ENCODE data around the gene TATDN3. TPM values are rescaled to one million over a fixed set of nuclear protein-coding genes. Genes with fewer than 3 reads are reported as not detected.
A peak's percentile ranks its signal among the peaks of the same experiment; 100 is the strongest.
"Not testable (repeated sequence)": the region's sequence is repeated elsewhere in the genome, so short reads cannot be mapped to it uniquely, and the experiment has no call there.

TATDN3 gene
- total RNA-seq, 1 donor from 2014 or later = 21.3 TPM

DNA sequence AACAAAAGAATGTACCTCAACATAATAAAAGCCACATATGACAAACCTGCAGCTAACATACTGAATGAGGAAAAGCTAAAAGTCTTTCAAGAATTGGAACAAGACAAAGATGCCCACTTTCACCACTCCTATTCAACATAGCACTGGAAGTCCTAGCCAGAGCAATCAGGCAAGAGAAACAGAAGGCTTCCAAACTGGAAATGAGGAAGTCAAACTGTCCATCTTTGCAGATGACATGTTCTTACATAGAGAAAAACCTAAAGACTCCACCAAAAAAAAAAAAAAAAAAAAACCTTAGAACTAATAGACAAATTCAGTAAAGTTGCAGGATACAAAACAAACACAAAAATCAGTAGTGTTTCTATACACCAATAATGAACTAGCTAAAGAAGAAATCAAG, 20.4 kb upstream of the TATDN3 start:
- intact Hi-C loops (cut with micrococcal nuclease) = loop anchor here (10.0 kb wide), 1 partner anchor 107 kb away; no protein-coding TSS in a partner anchor
- ATAC-seq (no peak), DNase-seq (no peak)

DNA sequence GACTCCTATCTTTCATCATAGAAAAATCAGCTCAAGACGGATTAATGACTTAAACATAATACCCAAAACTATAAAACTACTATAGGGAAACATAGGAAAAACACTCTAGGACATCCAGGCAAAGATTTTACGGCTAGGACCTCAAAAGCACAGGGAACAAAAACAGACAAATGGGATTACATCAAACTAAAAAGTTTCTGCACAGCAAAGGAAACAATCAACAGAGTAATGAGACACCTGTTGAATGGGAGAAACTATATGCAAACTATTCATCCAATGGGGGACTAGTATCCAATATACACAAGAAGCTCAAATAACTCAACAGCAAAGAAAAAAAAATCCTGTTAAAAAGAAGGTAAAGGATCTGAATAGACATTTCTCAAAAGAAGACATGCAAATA, 18.7 kb upstream of the TATDN3 start:
- ATAC-seq (no peak), DNase-seq (no peak)
- intact Hi-C loops (cut with micrococcal nuclease) = loop anchor here (10.0 kb wide), 1 partner anchor 108 kb away; no protein-coding TSS in a partner anchor

DNA sequence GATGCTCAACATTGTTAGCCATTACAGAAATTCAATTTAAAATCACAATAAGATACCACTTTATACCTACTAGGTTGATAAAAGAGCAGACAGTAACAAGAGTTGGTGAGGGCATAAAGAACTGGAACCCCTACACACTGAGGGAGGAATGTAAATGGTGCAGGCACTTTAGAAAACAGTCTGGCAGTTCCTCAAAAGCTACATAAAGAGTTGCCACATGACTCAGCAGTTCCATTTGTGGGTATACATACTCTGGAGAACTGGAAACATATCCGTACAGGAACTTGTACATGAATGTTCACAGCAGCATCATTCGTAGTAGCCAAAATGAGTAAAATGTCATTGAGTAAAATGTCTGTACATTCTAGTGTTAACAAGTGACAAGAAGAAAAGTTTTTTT, 17.1 kb upstream of the TATDN3 start:
- intact Hi-C loops (cut with micrococcal nuclease) = loop anchor here (10.0 kb wide), 1 partner anchor 110 kb away; no protein-coding TSS in a partner anchor
- peak; percentile 47 for ATAC-seq

DNA sequence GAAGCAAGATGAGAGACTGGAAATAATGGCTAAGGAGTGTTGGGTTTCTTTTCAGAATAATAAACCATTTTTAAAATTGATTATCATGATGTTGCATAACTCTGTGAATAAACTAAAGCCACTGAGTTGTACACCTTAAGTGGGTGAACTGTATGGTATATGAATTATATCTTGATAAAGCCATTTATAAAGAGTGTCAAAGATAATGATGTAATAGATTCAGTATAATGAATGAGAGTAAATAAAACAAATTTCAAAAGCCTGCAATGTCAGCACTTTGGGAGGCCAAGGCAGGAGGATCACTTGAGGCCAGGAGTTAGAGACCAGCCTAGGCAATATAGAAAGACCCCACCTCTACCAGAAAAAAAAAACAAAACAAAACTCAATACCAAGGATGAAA, 16.5 kb upstream of the TATDN3 start:
- intact Hi-C loops (cut with micrococcal nuclease) = loop anchor here (10.0 kb wide), 1 partner anchor 110 kb away; no protein-coding TSS in a partner anchor
- no peak for ATAC-seq
- DNase-seq = no peak

More for the DNA sequence above, 17.1 kb upstream of the TATDN3 start:
- DNase-seq = no peak

DNA sequence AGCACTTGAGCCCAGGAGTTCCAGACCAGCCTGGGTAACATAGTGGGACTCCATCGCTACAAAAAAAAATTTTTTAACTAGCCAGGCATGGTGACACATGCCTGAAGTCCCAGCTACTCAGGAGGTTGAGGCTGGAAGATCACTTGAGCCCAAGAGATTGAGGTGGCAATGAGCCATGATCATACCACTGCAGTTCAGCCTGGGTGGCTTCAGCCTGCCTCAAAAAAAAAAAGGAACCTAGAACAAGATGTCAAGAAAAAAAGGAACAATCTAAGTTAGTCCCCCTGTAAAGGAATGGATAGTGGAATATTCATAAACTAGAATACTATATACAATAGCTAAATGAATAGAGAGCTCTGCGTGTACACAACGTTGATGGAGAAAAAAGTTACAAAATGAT, 14.5 kb upstream of the TATDN3 start:
- DNase-seq (no peak), ATAC-seq (peak; percentile 20)
- intact Hi-C loops (cut with micrococcal nuclease) = loop anchor here (10.0 kb wide), 1 partner anchor 112 kb away; no protein-coding TSS in a partner anchor

DNA sequence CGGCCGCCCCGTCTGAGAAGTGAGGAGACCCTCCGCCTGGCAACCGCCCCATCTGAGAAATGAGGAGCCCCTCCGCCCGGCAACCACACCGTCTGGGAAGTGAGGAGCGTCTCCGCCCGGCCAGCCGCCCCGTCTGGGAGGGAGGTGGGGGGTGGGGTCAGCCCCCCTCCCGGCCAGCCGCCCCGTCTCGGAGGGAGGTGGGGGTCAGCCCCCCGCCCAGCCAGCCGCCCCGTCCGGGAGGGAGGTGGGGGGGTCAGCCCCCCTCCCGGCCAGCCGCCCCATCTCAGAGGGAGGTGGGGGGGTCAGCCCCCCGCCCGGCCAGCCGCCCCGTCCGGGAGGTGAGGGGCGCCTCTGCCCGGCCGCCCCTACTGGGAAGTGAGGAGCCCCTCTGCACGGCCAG, 12.6 kb upstream of the TATDN3 start:
- DNase-seq, ATAC-seq: not testable (repeated sequence)
- intact Hi-C loops (cut with micrococcal nuclease) = loop anchor here (10.0 kb wide), 1 partner anchor 114 kb away; no protein-coding TSS in a partner anchor

DNA sequence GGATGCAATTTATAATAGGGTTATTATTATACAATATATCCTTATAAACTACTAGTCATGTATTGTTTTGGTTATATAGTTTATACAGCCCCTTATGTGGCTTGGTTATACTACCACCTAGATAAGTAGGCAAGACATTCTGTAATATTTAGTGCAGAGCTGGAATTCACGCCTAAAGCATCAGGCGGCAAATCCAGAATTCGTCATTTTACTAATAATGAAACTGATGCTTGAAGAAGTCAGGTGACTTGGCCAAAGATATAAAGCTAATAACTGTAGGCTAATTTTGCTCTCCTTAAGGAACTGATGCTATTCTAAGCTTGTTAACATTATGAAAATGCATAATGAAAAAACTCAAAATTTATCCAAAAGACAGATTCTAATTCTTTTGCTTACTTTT, 10.9 kb upstream of the TATDN3 start:
- intact Hi-C loops (cut with micrococcal nuclease) = loop anchor here (5.0 kb wide), 1 partner anchor 303 kb away; no protein-coding TSS in a partner anchor

DNA sequence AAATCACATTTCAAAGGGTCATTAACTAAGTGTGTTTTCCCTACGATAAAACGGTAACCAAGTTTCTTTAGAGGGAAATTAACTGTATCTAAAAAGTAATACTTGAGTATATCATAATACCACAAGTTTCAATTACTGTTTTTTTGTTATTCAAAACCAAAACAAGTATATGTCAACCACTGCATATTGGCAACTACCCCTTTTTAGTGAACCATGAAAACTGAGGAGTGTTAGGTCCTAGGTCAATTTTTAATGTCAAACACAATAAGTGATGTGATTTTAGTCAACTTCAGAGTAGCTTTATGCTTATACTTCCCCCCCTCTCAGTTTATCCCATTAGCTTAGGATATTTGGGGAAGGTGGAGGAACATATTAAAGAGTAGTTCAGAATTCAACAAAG, 10.5 kb upstream of the TATDN3 start:
- ATAC-seq = no peak
- intact Hi-C loops (cut with micrococcal nuclease) = loop anchor here (5.0 kb wide), 1 partner anchor 304 kb away; no protein-coding TSS in a partner anchor

More for the DNA sequence above, 10.9 kb upstream of the TATDN3 start:
- ATAC-seq (no peak), DNase-seq (no peak)

DNA sequence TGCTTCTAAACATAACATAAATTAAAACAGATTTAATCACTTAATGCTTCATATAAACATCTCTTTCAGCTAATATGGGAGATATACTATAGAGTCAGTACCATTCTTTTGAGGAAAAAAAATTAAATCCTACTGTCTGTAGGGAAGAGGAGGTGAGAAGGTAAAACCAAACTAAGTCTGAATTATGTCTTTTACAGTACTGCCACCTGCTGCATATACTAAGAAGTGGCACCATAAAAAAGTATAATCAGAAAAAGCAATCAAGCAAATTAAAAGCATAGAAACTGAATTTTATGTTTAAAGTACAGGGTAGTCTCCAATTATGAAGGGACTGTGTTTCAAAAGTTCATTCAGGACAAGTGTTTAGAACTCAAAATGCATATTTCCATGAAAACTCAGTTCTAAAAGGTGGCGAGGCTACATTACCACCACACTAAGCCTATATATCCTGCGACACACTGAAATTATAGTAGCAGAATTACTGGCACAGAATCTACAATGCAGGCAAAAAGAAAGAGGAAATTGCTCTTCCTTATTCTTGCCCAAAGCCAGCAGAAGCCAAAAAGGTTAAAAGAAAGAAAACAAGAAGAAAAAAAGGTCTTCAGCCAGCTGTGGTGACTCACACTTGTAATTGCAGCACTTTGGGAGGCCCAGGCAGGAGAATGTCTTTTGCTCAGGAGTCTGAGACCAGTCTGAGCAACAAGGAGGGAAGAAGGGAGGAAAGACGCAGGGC, 9.1 kb upstream of the TATDN3 start:
- no peak for DNase-seq
- intact Hi-C loops (cut with micrococcal nuclease) = loop anchor here (5.0 kb wide), 1 partner anchor 305 kb away; no protein-coding TSS in a partner anchor
- ATAC-seq = peak; percentile 48

More for the DNA sequence above, 10.5 kb upstream of the TATDN3 start:
- no peak for DNase-seq

DNA sequence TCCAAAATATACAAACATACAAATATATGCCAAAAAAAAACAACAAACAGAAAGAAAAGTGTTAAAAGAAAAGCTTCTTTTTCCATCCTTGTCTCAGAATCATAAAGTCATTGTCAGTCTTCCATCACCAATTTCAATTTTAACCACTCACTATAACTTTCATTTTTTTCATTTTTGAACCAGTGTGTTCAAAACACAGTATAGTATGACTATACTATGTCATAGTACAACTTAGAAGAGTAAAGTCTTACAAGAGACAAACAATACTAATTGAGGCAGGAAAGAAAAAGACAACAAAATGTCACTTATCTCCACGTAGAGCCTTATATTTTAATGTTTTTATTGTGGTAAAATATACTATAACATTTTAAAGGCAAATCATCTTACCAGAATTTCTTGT, 7.7 kb upstream of the TATDN3 start:
- intact Hi-C loops (cut with micrococcal nuclease) = loop anchor here (5.0 kb wide), 1 partner anchor 307 kb away; no protein-coding TSS in a partner anchor
- DNase-seq = no peak
- ATAC-seq = no peak

DNA sequence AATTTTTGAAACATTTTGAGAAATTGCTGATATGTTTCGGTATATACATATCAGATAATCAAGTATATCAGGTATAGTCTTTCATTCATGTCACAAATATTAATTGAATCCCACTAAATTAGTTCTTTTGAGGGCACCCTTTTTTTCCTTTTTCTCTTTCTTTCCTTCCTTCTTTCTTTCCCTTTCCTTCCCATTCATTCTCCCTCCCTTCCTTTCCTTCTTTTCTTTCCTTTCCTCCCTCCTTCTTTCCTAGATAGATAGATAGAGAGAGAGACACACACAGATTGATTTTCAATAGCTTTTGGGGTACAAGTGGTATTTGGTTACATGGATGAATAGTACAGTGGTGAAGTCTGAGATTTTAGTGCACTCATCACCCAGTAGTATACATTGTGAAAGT, 5.8 kb upstream of the TATDN3 start:
- DNase-seq (no peak), ATAC-seq (no peak)
- intact Hi-C loops (cut with micrococcal nuclease) = no loop called here

DNA sequence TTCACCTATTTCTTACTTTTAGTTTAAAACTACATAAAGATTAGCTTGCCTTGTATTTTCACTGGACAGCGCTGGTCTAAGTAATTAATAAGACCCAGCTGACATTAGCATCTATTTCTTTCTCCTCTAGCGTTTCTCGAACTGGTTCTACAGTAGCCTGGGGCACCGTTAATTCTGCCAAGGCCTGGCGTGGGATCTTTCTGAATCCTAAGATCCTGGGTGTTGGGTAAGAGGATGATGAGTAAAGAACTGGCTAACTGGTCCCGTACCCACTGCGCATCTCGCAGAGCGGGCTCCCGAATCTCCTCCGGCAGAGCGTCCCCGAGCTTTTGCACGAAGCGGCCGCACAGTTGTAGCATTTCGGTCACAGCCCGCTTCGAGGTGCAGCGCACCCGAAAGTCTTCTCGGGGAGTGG, 426 bp upstream of the TATDN3 start:
- intact Hi-C loops (cut with micrococcal nuclease) = no loop called here
- no peak for DNase-seq
- ATAC-seq = peak; percentile 62

DNA sequence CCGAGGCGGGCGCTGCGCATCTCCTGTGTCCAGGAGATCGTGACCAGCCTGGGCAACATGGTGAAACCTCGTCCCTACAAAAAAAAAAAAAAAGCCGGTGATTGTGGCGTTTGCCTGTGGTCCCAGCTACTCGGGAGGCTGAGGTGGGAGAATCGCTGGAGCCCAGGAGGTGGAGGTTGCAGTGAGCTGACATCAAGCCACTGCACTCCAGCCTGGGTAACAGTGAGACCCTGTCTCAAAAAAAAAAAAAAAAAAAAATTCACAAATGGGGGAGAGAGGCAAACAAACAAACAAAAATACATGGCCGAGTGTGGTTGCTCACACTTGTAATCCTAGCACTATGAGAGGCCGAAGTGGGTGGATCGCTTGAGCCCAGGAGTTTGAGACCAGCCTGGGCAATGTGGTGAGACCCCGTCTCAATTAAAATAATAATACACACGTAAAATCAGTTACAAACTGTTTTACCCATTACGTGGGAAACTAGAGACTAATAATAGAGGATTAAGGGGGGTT, 758 bp downstream of the TATDN3 start:
- DNase-seq = no peak
- intact Hi-C loops (cut with micrococcal nuclease) = no loop called here
- ATAC-seq = no peak

DNA sequence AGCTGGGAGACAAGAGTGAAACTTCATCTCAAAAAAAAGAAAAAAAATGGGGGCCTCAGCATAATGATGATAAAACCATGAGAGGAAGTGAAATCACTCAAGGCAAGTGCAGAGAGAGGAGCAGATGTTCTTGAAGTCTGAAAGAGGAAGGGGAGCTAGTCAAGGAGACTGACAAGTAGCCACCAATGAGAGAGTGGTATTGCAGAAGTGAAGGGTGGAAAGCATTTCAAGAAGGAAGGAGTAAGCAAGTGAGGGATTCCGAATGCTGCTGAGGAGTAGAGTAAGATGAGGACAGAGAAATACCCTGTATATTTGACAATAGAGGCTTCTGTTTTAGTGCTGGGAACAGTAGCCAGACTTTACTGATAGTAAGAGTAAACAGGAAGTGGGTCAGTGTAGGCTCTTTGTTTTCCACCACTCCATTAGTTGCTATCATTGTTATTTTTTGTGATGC, 2.9 kb downstream of the TATDN3 start:
- intact Hi-C loops (cut with micrococcal nuclease) = no loop called here
- DNase-seq (no peak), ATAC-seq (peak; percentile 15)

DNA sequence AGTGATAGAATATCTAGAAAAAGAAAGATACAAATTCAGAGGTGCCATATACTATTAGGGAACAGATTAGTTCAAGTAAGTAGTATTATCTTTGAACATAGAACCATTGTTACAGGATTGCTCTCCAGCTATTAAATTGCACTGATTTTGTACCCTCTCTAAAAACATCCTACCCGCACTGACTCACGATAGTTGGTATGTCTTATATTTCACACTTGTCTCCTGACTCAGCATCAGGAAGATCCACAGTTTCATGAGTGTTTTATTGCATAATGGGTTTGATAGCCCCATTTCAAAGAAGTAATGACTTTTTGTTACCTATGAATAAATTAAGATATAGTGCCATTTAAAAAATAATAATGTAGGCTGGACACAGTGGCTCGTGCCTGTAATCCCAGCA, 6.0 kb downstream of the TATDN3 start:
- ATAC-seq (no peak), DNase-seq (no peak)
- intact Hi-C loops (cut with micrococcal nuclease) = no loop called here

DNA sequence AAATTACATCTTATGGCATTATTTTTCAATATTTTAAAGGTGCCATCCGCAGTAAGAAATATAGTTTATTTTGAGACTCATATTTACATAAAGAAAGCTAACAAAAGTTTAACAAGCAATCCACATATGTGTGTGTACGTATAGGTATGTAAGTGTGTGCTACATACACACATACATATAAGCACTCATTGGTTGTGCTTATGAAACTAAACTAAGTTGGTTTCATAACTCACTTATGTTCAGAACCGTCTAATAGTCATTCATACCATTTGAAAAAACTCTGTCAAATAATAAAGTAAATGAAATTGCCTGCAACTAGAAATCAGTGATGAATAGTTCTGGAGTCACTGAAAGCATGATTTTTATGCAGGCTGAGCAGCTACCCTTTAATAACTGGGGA, 14.1 kb downstream of the TATDN3 start:
- no peak for ATAC-seq

DNA sequence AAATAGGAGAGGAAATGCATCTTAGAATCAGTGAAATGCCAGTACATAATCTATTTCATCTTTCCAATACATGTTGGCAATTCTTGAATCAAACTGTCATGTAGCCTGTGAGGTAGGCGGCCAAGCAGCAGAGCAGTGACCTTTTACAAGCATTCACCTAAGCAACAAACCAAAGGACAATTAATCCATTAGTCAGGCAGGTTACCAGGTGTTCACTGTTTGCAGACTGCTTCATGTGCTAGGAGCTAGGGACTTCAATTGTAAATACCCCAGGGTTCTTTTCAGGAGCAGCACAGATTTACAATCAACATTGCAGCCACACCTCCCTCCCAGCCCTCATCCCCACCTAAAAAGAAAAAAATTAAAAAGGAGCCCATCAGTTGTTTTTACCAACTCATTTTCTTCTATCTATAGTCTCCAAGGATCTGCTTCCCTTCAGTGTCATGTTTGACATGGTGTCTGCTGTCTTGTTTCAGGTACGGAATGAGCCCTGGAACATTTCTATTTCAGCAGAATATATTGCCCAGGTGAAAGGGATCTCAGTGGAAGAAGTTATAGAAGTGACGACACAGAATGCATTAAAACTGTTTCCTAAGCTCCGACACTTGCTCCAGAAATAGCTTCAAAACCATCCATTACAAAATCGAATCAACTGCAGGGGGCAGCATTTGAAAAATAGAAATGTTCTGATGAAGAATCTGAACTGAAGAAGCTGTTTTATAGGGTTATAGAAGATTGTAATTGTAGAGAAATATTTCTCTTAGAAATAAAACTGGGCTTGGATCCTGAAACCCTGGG, 23.0 kb downstream of the TATDN3 start:
- ATAC-seq (no peak), DNase-seq (no peak)
- intact Hi-C loops (cut with micrococcal nuclease) = loop anchor here (5.0 kb wide), 1 partner anchor 183 kb away; no protein-coding TSS in a partner anchor

More for the DNA sequence above, 14.1 kb downstream of the TATDN3 start:
- no peak for DNase-seq
- intact Hi-C loops (cut with micrococcal nuclease) = no loop called here

DNA sequence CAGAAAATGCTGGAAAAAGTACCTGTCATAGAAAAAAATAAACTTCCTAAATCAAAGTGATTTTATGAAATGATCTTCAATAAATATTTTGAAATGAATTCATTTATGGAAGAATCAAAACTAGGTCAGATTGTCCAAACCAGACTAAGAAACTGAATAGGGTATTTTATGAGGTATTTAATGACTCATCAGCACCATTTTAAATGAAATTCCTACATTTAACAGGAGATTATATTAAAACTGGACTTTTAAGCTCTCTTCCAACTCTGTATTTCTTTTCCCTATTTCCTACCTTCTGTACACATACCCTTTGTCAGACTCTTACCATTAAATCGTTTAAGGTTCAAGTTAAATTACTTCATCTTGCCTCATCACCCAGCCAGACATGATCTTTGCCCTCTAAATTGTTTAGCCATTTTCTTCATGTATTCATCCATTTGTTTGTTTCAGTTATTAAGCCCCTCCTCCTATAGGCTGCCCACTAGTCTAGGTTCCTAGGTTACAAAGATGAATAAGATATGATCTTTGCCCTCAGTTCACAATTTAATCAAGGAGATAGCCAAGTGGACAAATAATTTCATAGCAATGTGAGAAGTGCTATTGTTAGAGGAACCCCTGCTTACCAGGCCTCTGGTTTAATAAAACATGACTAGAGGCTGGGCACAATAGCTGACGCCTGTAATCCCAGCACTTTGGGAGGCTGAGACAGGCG, 25.0 kb downstream of the TATDN3 start:
- intact Hi-C loops (cut with micrococcal nuclease) = loop anchor here (5.0 kb wide), 1 partner anchor 181 kb away; no protein-coding TSS in a partner anchor
- DNase-seq (no peak), ATAC-seq (no peak)

DNA sequence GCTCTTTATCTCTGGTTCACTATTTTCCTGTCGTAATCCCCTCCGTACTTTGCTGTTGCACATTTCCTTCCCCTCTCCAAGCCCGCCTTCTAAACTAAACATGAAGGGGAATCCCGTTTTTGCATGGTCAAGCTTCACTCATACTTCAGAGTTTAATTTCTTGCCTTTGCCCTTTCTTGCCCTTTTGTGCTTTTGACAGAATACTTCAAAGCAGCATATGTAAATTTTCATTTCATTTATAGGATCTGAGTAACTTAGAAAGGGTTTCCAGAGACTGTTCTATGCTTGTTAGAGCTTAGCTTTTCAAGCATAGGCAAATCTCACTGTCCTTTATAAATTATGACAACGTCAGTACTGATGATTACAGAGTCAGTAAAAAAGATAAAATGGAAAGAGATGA, 28.0 kb downstream of the TATDN3 start:
- DNase-seq (no peak), ATAC-seq (no peak)
- intact Hi-C loops (cut with micrococcal nuclease) = loop anchor here (5.0 kb wide), 1 partner anchor 178 kb away; no protein-coding TSS in a partner anchor
